Stimulated activated CD8-positive, alpha-beta memory T cell treated with anti-CD3 and anti-CD28 coated beads, Interleukin-12 subunit alpha, Interleukin-12 subunit beta, amount 100 ng/mL, for 24 hours (primary cell): ENCODE data around the gene GMPR.
"Not testable (repeated sequence)": the region's sequence is repeated elsewhere in the genome, so short reads cannot be mapped to it uniquely, and the experiment has no call there.

Experiments used
- DNase-seq: peaks from one replicate; pipeline ENCODE4 v3.0.0-alpha.2; 2020; ENCODE audit errors: extremely low read depth

Gene GMPR

DNA sequence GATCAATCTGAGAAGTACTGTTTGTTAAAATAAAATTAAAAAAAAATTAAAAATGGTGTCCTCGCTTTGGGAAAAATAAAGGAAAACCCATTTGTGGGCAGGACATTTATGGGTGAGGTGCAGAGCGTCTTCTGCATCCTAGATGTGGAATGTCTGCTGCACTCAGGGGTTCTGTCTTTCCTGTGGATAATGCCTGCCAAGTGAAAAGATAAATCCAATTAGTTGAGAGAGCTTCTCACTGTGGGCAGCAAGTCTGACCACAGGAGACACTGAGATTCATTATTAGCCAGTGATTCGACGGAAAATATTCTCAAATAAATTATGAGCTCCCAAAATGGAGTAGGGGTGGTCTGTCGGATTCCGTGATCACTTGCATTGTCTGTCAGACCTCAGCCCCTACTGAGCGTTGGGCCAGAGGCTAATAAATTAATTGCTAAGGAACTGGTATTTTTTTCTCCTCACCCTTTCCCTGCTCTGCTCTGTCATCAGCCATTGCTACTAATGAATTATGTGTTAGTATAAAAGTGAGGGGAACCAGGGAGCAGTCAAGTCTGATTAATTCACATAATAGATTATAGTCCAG, 10.0 kb downstream of the GMPR start:
- no peak for DNase-seq

DNA sequence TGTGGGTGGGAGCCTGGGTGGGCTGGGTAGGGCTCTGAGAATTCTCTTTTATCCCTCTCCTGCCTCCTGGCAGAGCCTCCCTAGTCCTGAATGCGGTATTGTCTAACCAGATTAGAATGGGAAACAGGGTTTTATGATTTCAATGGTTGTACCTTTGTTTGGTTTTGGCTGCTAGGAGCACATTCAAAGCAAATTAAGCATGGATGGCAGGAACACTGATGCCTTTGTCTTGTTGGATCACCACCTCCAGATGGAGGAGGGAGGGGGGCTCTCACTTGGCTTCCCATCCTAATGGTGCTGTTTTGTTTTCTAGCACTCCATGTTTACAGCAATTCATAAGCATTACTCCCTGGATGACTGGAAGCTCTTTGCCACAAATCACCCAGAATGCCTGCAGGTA, 11.6 kb downstream of the GMPR start:
- DNase-seq, result no peak

DNA sequence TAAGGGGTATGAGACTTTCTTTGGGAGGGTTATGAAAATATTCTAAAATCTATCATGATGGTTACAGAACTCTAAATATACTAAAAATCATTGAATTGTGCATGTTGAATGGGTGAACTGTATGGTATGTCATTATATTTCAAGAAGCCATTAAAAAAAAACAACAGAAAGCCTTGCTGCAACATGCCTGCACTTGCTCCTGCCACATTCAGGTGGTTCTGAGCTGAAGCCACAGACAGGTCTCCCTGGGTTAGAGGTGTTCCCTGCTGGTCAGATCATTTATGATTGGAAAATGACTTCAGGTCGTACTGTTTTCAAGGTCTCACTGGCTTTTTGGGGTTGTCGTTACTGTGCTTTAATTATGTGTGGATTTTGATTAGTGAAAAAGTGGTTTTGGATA, 13.3 kb downstream of the GMPR start:
- DNase-seq, result no peak

DNA sequence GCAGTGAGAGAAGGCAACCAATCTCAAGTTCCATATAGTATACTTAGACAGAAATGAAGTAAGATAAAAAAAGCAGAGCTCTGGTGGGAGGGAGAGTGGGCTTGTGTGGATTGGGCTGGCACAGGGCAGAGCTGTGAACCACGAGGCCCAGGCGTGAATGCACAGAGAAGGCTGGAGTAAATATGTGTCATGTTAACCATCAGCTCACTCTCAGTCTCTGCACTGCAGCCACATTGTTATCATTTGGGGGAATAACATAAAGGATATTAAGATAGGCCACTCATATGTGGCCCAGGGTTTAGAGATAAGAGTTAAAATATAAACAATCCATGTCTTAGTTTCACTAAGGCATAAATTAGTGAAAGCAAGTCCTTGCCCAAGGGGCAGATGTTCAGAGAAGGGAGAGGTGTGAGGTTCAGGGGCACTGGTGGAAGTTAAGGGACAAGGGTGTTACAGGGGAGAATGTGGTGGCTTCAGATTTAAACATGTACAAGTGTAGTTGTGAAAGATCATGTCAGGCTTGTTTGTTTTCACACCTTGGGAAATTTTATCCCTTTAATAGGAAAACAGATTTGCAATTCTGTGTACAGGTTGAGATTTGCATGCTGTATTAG, 14.4 kb downstream of the GMPR start:
- DNase-seq, result no peak

DNA sequence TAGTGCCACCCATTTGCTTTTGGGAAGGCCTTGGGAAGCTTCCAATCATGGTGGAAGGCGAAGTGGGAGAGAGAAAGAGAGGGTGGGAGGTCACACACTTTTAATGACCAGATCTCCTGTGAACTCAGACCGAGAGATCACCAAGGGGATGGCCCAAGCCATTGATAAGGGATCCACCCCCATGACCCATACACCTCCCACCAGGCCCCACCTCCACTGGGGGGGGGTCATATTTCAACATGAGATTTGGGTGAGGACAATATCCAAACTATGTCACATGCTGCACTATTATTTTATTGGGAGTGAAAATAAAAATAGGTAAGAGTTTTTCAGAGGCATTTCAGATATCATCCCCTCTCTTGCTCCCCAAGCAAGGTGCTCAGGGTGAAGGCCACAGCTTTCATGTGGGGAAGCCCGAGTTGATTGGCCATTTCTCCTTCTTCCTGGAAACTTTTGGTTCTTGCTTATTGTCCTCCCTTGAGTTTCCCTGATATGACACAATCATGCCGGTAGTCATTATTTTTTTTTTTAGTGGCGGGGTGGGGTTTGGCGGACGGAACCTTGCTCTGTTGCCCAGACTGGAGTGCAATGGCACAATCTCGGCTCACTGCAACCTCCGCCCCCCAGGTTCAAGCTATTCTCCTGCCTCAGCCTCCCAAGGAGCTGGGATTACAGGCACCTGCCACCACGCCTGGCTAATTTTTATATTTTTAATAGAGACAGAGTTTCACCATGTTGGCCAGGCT, 15.2 kb downstream of the GMPR start:
- DNase-seq, result no peak

DNA sequence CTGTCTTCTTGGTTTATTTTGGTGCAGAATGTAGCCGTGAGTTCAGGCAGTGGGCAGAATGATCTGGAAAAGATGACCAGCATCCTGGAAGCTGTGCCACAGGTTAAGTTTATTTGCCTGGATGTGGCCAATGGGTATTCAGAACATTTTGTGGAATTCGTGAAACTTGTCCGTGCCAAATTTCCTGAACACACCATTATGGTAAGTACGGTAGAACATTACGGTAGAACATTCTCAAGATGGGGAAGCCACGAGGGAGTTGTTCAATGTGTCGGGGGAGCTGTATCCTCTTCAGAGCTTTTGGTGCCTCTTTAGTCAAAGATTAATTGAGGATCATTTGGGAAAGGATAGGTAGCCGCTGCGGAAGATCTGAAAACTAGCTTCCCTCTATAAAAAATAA, 16.1 kb downstream of the GMPR start:
- DNase-seq, result no peak

DNA sequence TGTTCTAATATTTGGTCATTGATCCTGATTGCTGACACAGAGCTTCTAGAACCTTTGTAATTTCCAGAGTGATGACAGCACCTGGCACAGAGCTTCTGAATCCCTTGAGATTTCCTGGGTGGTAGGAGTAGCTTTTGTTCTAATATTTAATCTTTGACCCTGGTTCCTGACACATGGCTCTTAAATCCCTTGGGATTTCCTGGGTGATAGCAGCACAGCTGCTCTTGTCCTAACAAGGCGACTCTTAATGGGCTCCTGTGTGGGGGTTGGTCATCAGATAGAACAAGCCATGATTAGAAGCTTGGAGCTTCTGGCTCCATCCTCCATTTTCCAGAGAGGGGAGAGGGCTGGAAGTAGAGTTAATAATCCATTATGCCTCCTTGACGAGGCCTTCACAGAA, 18.4 kb downstream of the GMPR start:
- DNase-seq, result no peak

DNA sequence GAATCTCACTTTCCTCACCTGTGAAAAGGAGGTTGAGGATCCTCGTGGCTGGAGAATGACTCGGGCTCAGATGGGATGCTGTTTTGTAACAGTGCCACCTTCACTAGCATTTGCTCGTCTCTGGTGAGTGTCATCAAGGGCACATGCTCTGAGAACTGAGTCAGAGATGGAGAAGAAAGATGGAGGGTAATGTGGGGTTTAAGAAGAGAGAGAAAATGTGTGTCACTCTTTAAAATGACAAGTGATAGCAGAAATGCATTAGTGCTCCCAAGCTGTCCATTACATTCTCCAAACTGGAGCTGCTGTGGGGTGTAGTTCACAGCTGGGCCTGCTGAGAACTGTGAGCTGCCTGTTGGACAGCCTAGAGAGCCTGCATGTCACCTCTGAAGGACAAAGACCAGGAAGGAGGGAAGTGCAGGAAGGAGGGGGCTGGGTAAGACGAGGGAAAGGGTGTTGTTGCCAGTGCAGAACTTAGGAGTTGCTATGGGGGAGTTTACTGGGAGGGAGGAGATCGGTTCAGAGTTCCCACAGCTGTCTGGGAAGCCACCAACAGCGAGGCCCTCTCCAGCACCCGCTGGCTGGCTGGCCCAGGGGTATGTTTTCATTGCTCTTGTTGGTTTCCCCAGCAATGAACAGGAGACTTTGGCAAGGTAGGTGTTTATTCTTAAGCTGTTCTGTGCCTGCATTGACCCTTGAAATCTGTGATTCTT, 19.8 kb downstream of the GMPR start:
- DNase-seq, result no peak

DNA sequence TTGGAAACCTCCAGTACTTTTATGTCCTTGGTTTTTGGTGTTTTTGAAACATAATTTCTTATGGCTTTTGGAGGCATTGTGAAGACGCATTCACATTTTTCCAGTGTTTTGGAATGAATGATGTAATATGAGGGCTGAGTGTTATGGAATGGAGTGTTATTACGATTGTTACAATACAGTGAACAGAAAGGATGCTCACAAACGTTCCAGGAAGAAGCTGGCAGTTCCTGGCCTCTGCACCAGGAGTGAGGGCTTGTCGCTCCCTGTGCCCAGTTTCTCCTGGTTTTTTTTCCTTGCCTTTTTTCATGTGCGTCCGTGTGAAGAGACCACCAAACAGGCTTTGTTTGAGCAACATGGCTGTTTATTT, 20.3 kb downstream of the GMPR start:
- no peak for DNase-seq

DNA sequence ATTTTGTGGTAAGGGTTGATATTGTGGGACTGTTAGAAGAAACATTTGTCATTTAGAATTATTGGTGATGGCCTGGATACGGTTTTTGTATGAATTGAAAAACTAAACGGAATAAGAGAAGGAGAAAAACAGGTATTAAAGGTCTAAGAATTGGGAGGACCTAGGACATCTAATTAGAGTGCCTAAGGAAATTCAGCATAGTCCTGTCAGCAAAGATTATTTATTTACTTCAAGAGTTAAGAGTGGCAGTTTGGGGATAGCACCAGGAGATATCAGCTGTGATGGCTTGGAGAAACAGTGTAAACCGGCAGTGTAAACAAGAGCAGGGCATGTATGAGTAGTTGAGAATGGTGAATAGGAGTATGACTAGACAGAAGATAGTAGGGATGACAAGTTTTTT, 21.2 kb downstream of the GMPR start:
- not testable (repeated sequence) for DNase-seq

DNA sequence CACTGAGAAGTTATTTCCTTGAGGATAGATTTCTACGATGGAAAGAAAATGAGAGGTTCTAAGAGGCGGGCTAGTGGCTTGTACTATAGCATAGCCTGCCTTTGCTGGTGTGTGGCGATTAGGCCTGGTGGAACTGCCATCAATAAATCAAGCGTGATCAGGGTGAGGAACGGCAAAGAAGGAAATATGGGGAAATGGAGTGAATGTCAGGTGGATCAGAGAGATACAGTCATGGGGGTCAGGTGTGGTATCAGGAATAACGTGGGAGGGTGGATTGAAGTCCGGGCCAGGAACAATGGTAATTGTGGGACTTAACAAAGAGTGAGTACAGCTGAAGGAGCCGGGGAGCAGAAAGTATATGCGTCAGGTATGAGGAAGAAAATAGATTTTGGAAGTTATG, 22.2 kb downstream of the GMPR start:
- DNase-seq, result not testable (repeated sequence)

DNA sequence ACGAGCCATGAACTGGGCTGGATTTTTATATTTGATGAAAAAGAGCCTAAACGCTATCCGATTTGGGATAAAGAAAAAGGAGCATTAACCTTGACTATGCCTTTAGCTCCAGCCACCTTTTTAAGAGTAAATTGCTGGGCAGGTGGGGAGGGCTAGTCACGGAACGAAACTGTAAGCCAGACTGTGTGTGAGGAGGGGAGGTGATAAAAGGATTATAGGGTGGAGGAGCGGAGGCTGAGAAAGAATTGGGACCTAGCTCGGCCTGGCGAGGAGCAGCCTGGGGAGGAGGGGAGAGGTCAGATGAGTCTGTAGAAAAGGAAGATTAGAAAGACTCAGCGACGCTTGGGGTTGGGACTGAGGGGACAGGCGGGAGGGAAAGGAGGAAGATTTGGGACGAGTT, 24.4 kb downstream of the GMPR start:
- DNase-seq, result not testable (repeated sequence)

DNA sequence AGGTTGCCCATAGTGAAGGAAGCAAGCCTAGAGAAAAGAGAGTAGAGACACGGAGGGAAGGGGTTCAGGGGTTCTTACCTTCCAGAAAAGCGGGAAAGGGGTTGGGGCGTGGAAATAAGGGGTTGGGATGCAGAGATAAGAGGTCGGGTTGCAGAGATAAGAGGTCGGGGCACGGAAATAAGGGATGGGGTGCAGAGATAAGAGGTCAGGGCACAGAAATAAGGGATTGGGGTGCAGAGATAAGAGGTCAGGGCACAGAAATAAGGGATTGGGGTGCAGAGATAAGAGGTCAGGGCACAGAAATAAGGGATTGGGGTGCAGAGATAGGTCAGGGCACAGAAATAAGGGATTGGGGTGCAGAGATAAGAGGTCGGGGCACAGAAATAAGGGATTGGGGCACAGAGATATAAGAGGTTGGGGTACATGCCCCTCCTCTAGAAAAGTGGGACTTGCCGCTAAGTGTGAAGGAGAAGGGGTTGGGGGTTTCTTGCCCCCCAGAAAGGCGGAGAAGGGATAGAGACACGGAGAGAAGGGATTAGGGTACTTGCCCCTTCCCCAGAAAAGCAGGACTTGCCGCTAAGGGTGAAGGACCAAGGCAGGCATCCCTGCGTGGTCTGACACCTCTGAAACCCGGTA, 25.2 kb downstream of the GMPR start:
- not testable (repeated sequence) for DNase-seq

DNA sequence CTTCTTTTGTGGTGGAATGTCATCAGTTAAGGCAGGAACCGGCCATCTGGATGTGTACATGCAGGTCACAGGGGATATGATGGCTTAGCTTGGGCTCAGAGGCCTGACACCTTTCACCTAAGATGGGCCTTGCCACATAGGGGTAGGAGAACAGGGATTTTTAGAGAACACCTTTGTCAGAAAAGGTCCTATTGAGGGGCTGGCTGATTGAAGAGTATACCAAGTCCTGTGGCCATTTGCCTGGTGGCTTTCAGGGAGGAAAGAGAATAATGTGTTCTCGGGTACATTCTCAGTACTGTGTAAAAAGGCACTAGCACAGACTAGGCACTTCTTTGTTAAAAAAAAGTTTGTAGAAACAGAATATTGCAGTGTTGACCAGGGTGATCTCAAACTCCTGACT, 26.4 kb downstream of the GMPR start:
- DNase-seq, result no peak

DNA sequence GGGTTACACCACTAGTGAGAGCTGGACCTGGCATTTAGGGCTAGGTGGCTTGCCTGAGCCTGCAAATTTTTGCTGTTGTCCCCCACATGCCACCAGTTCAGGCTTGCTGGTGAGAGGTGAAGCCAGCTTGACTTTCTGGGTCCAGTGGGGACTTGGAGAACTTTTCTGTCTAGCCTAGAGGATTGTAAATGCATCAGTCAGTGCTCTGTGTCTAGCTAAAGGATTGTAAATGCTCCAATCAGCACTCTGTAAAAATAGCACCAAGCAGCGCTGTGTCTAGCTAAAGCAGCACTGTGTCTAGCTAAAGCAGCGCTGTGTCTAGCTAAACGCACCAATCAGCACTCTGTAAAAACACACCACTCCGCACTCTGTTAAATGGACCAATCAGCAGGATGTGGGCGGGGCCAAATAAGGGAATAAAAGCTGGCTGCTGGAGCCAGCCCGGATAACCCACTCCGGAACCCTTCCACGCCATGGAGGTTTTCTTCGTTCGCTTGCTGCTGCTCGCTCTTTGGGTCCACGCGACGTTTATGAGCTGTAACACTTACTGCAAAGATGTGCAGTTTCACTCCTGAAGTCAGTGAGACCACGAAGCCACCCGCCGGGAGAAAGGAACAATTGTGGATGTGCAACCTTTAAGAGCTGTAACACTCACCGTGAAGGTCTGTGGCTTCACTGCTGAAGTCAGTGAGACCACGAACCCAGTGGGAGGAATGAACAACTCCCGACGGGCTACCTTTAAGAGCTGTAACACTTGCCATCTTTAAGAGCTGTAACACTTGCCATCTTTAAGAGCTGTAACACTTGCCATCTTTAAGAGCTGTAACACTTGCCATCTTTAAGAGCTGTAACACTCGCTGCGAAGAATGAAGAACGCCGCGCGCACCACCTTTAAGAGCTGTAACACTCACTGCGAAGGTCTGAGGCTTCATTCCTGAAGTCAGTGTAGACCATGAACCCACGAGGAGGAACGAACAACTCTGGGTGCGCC, 27.3 kb downstream of the GMPR start:
- no peak for DNase-seq

DNA sequence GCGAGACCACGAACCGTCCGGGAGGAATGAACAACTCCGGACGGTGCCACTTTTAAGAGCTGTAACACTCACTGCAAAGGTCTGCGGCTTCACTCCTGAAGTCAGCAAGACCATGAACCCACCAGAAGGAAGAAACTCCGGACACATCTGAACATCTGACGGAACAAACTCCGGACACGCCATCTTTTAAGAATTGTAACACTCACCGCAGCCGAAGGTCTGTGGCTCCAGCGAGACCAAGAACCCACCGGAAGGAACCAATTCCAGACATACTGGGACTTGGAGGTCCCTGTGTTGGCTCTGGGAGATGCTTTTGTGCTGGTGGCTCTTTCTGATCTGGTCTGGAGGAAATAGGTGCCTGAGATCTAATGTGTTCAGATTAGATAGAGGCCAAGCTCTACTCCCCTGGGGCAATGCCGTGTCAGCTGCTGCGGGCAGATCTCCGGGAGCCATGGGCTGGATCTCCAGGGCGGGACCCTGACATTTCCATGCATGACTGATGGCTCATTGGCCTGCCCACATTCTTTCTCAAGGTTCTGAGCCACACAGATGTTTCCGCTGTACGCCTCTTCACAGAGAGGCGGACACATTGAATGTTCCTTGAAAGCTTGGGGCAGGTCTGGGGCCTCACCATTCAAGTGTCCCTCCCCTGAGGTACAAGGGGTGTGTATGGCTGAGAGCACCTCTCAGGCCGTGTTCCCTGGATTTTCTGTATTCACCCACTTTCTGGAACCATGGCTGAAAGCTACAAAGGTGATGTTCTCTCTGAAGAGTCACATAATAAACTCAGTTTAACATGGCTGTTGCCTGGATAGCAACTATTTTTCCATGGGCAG, 29.3 kb downstream of the GMPR start:
- no peak for DNase-seq

DNA sequence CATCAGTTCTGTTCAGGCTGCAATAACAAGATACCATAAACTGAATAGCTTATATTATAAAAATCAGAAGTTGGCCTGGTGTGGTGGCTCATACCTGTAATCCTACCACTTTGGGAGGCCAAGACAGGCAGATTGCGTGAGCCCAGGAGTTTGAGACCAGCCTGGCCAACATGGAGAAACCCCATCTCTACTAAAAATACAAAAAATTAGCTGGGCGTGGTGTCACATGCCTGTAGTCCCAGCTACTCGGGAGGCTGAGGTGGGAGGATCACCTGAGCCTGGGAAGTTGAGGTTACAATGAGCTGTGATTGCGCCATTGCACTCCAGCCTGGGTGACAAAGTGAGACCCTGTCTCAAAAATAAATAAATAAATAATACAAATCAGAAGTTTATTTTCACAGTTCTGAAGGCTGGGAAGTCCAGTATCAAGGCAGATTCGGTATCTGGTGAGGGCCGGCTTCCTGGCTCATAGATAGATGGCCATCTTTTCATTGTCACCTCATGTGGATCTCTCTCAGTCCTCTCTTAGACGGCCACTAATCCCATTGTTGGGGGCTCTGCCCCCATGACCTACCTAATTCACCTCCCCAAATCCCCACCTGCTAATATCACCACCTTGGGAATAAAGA, 31.2 kb downstream of the GMPR start:
- not testable (repeated sequence) for DNase-seq

DNA sequence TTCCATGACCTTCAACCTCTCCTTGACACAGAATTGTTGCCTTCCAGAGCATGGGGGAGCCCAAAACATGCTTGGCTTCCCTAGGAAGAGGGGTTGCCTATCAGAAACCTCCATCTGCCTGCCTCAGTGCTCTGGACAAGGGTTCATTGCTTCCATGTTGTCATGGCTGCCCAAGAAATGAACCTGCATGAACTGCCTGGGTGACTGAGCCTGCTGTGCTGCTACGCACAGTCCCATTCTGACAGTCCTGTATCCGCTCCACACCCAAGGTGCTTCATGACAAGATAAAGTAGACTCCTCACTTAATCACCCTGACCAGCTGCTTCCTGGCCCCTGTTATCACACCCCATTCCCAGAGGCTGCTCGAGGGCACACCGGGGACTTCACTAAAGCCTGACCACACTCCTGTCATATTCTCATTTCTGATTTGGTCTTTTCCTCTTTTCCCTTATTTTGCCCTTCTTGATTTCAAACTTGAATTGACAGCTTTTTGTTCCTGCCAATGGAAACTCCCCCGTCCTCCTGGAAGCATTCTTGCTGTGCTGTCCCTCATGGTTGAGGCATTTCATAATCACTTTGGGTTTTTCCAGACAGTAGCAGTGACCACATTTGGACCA, 31.9 kb downstream of the GMPR start:
- DNase-seq, result no peak

DNA sequence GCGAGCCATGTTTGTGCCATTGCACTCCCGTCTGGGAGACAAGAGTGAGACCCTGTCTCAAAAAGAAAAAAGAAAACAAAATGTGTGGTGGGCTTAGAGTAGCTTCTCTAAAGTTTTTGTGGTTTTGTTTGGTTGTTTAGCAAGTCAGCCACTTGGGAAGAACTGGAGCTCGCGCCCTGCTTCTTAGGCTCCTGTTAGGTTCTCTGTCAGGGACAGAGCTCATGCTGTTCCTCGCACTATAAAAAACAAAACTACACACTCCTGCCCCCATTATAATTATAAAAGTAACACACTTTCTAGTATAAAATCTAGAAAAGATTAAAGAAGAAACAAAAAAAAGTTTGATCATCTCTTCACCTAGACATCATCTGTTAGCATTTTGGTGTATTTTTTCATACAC, 33.0 kb downstream of the GMPR start:
- DNase-seq, result no peak
